ENCODE measurements around the gene HOXD4.

Gene HOXD4

GRCh38 chr2:176158186-176158591 lies 6.8 kb downstream of the HOXD4 start:
- TF ChIP-seq GATA1 (IDR thresholded peaks at IDR 0.05; ENCODE audit: low read depth, low read length), result no peak
- TF ChIP-seq POLR2A (IDR thresholded peaks at IDR 0.05; ENCODE audit: low read length), result no peak
- DNase-seq, result no peak

- TF ChIP-seq GATA1 (IDR thresholded peaks at IDR 0.05; ENCODE audit: low read depth, low read length), result no peak
Measured at GRCh38 chr2:176158855-176159662, 7.7 kb downstream of the HOXD4 start.

GRCh38 chr2:176159663-176160250 lies 8.4 kb downstream of the HOXD4 start:
- TF ChIP-seq POLR2A (IDR thresholded peaks at IDR 0.05; ENCODE audit: low read length), result no peak
- no peak for TF ChIP-seq GATA1 (IDR thresholded peaks at IDR 0.05; ENCODE audit: low read depth, low read length)
- DNase-seq, result no peak

More at GRCh38 chr2:176158855-176159662, 7.7 kb downstream of the HOXD4 start:
- DNase-seq, result no peak

GRCh38 chr2:176160251-176160985 lies 9.1 kb downstream of the HOXD4 start:
- no peak for TF ChIP-seq POLR2A (IDR thresholded peaks at IDR 0.05; ENCODE audit: low read length)
- TF ChIP-seq GATA1 (IDR thresholded peaks at IDR 0.05; ENCODE audit: low read depth, low read length), result no peak
- no peak for DNase-seq

- no peak for DNase-seq
- TF ChIP-seq GATA1 (IDR thresholded peaks at IDR 0.05; ENCODE audit: low read depth, low read length), result no peak
- TF ChIP-seq POLR2A (IDR thresholded peaks at IDR 0.05; ENCODE audit: low read length), result no peak
Measured at GRCh38 chr2:176160986-176161824, 9.9 kb downstream of the HOXD4 start.

GRCh38 chr2:176161825-176162626 lies 10.7 kb downstream of the HOXD4 start:
- no peak for DNase-seq

GRCh38 chr2:176162911-176163671 lies 11.7 kb downstream of the HOXD4 start:
- DNase-seq, result no peak
- TF ChIP-seq POLR2A (IDR thresholded peaks at IDR 0.05; ENCODE audit: low read length), result no peak
- no peak for TF ChIP-seq GATA1 (IDR thresholded peaks at IDR 0.05; ENCODE audit: low read depth, low read length)

More at GRCh38 chr2:176161825-176162626, 10.7 kb downstream of the HOXD4 start:
- no peak for TF ChIP-seq GATA1 (IDR thresholded peaks at IDR 0.05; ENCODE audit: low read depth, low read length)
- no peak for TF ChIP-seq POLR2A (IDR thresholded peaks at IDR 0.05; ENCODE audit: low read length)

- no peak for TF ChIP-seq GATA1 (IDR thresholded peaks at IDR 0.05; ENCODE audit: low read depth, low read length)
- TF ChIP-seq POLR2A (IDR thresholded peaks at IDR 0.05; ENCODE audit: low read length), result no peak
- DNase-seq, result no peak
Measured at GRCh38 chr2:176163672-176164056, 12.3 kb downstream of the HOXD4 start.

- no peak for DNase-seq
- no peak for TF ChIP-seq GATA1 (IDR thresholded peaks at IDR 0.05; ENCODE audit: low read depth, low read length)
- TF ChIP-seq POLR2A (IDR thresholded peaks at IDR 0.05; ENCODE audit: low read length), result no peak
Measured at GRCh38 chr2:176164201-176164600, 12.9 kb downstream of the HOXD4 start.

GRCh38 chr2:176164611-176165369 lies 13.4 kb downstream of the HOXD4 start:
- TF ChIP-seq GATA1 (IDR thresholded peaks at IDR 0.05; ENCODE audit: low read depth, low read length) (no peak), POLR2A (IDR thresholded peaks at IDR 0.05; ENCODE audit: low read length) (no peak)
- DNase-seq, result no peak

- no peak for DNase-seq
- no peak for TF ChIP-seq POLR2A (IDR thresholded peaks at IDR 0.05; ENCODE audit: low read length)
- TF ChIP-seq GATA1 (IDR thresholded peaks at IDR 0.05; ENCODE audit: low read depth, low read length), result no peak
Measured at GRCh38 chr2:176165370-176166050, 14.2 kb downstream of the HOXD4 start.
